Left ventricle myocardium superior (tissue), 1 donor: ENCODE results near the gene FOXP1. TPM values are rescaled to one million over a fixed set of nuclear protein-coding genes. Genes with fewer than 3 reads are reported as not detected.

Source experiments
- ATAC-seq: fragments of 200-7000 bp; cut with Tn5 transposase; one replicate; pipeline ENCODE4 v1.9.1; 2020; ENCODE audit warnings: mild to moderate bottlenecking, moderate library complexity
- DNase-seq: peaks from one replicate; pipeline ENCODE4 v3.0.0-alpha.2; 2020
- intact Hi-C: fragments of 100-400 bp; cut with micrococcal nuclease; formaldehyde crosslinking; loops from one replicate; pipeline ENCODE4 v1.11.0; 2022
- total RNA-seq: library from RNA; stranded (reverse); fragmentation: NEBNext Ultra II Directional; extraction: Animal tissue kit (Norgen Biotek cat#: 25700); gene quantifications from one replicate; pipeline ENCODE4 v1.2.1, GENCODE V29; 2021
- donor health status: DM: no; HTN: yes; CAD: no; lungs with severe emphysema.

The FOXP1 gene
- total RNA-seq, 1 donor from 2014 or later = 35.2 TPM

DNA sequence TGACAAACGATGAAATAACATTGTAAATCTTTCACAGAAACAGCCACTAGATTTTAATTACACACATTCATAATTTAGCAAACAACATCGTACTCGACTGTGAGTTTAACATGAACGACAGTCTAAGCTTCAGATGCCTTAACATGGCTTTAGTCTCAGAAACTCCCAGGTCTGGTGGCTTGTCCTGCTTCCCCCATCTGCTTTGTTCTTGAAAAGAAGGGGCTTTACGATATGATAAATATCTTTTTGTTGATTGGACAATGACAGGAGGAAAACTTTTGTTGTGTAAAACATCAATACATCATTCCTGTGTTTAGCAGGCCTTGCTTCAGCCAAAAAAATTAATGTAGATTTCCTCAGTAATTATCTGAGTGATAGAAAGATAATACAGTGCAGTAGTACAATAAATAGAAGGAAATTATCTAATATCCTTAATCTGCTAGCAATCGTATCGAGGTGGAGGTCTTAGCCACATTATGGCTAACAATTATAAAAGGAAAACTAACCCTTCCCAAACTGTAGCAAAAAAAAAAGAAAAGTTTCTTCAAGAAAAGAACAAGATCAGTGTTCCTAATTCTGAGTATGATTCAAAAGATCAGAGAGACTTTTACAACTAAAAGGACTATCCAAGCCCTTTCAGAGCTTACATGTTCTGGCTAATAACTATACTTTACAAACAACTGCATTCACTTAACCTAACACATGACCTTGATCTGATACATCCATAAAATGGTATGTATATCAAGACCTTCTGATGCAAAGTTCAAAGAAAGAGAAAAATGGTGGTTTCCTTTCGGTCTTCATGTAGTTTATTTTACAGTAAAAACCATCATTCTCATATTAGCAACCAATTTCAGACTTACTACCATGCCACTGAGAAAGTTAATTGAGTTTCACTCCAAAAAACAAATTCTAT, 535.7 kb downstream of the FOXP1 start:
- no peak for ATAC-seq
- DNase-seq = no peak
- intact Hi-C loops = no loop called here

GRCh38 chr3:71046791-71047190, 536.7 kb downstream of the FOXP1 start:
- no peak for DNase-seq
- intact Hi-C loops = no loop called here
- ATAC-seq = no peak

GRCh38 chr3:71045917-71046282, 537.6 kb downstream of the FOXP1 start:
- ATAC-seq (no peak), DNase-seq (no peak)
- intact Hi-C loops = no loop called here

- DNase-seq = no peak
- intact Hi-C loops = no loop called here
- no peak for ATAC-seq
Observed at GRCh38 chr3:71045212-71045916, 538.2 kb downstream of the FOXP1 start.

GRCh38 chr3:71042759-71043158, 540.8 kb downstream of the FOXP1 start:
- DNase-seq = no peak
- ATAC-seq = no peak
- intact Hi-C loops = no loop called here

DNA sequence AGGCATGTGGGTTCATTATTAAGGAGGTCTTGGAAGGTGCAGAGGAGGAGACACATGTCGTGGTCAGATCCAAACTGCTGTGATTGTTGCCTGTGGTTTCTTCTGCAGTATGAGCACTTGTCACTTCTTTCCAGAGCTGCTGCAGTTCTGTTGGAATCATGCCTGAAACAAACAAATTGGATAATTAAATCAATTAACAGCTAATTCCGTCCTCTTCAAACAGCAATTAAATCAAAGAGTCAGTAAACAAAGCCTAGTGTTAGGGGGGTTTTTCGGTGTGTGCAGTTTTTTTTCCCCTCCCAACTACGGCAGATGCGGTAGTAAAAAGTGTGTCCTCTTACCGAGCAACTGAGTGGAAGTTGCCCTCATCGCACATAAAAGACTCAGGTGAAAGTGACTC, 542.2 kb downstream of the FOXP1 start:
- no peak for DNase-seq
- ATAC-seq = no peak
- intact Hi-C loops = no loop called here

GRCh38 chr3:71039332-71039731, 544.2 kb downstream of the FOXP1 start:
- DNase-seq (no peak), ATAC-seq (no peak)
- intact Hi-C loops = no loop called here

DNA sequence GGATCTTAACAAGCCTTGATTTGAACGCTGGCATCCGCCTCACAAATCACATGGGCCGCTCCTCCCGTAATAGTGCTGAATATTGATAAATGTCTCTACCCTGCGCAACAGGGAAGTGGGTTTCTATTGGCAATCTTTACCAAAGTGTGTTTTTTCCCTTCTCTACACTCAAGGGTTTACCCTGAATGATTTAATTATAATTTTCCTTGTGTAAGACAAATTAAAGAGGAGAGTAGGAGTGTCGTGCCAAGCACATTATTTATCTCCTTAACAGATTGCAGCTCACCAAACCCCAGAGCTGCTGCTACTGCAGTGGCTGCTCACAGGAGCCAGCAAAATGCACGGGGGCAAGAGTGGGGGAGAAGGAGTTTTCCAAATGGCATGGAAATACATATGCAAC, 545.8 kb downstream of the FOXP1 start:
- DNase-seq = no peak
- intact Hi-C loops = no loop called here
- no peak for ATAC-seq

- ATAC-seq (no peak), DNase-seq (no peak)
- intact Hi-C loops = no loop called here
Observed at GRCh38 chr3:71035886-71036285, 547.6 kb downstream of the FOXP1 start.

GRCh38 chr3:71035314-71035713, 548.2 kb downstream of the FOXP1 start:
- ATAC-seq (no peak), DNase-seq (no peak)
- intact Hi-C loops = no loop called here

- intact Hi-C loops = no loop called here
- ATAC-seq = no peak
- DNase-seq = no peak
Observed at GRCh38 chr3:71033681-71034220, 549.8 kb downstream of the FOXP1 start.

- DNase-seq (peak; percentile 44), ATAC-seq (peak; percentile 65)
- intact Hi-C loops = no loop called here
Observed at GRCh38 chr3:71031914-71032521, 551.5 kb downstream of the FOXP1 start.

DNA sequence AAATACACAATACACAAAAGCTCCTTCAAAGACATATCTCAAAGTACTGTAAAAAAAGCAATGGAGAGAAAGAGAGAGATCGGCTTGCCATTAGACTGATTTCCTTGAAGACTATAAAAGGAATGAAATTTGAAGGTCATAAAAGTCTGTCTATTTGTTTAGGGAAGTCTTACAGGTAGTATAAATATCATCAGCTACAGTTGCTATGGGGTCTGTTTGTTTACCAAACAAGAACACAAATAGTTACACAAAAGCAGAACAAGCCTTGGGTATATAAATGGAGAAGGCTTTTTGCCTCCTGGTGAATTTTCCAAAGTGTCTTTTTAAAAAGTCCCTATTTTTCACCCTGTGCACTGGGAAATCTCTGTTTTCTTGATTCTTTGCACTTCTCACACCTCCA, 552.3 kb downstream of the FOXP1 start:
- no peak for DNase-seq
- no peak for ATAC-seq
- intact Hi-C loops = no loop called here

- ATAC-seq (no peak), DNase-seq (no peak)
- intact Hi-C loops = no loop called here
Observed at GRCh38 chr3:71030748-71031147, 552.8 kb downstream of the FOXP1 start.

DNA sequence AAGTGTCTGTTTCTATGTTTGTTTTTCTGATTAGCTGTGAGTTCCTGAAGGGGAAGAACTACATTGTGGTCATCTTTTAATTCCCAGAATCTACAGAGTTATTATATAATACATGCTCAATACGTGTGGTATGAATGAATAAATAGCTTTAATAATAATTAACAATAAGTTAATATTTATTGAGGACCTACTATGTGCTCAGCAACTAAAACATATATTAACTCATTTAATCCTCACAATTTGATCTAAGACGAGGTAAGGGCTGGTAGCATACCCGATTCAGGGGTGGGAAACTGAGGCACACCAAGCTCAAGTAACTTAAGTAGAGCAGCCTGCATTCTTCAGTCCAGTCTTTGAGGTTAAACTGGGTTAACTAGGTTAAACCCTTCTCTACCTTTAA, 553.8 kb downstream of the FOXP1 start:
- intact Hi-C loops = no loop called here
- ATAC-seq = no peak
- no peak for DNase-seq

DNA sequence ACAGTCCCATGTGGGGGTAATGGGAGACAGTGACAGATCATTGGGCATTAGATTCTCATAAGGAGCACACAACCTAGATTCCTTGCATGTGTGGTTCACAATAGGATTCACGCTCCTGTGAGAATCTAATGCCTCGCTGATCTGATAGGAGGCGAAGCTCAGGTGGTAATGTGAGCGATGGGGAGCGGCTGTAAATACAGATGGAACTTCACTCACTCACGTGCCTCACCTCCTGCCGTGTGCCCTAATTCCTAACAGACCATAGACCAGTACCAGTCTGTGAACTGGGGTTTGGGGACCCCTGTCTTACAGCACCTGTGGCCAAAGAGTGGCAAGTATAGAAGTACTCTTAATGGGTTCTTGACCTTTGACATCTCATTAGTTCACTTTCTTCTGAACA, 554.7 kb downstream of the FOXP1 start:
- ATAC-seq = no peak
- intact Hi-C loops = no loop called here
- DNase-seq = no peak

GRCh38 chr3:71028184-71028583, 555.3 kb downstream of the FOXP1 start:
- no peak for DNase-seq
- ATAC-seq = no peak
- intact Hi-C loops = no loop called here

DNA sequence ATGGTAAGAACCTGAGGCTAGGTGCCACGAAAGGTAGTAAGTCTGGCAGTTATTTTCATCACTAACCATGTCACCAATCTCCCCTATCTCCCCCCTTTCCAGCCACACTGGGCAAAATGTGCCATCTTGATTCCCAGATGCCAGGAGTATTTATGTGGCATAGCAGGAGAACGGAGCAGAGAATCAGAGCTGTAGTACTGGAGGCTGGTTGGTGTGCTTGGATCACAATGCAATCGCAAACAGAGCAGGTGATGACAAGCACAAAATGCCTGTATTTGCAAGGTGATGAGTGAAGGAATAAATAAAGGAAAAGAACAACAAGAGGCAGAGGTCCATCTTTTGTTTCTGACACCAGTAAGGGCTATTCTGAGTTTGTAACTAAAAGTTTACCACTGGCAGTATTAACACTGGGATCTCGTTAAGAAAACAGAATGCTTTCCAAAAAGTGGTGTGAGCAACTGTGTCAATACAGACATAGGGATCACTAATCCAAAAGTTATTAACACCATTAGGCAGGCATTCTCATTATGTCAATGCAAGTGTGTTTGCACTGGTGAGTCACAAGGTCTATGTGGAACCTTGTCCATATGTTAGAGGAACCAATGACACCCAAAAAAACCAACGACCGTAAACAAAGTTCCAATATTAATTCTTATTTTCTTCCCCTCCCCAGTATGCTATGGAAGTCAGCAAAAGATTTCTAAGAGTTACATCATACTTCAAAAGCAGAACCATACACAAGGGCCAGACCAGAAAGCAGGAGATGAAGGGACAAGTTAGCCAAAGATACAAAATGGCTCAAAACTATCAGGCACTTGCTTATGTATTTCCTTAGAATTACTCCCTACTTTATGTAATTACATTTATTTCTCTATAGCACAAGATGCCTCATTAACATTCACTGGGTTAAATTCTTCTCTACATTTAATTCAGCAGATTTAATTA, 556.6 kb downstream of the FOXP1 start:
- ATAC-seq (peak; percentile 79), DNase-seq (no peak)
- intact Hi-C loops = no loop called here

- ATAC-seq (no peak), DNase-seq (no peak)
- intact Hi-C loops = no loop called here
Observed at GRCh38 chr3:71025516-71025915, 558.0 kb downstream of the FOXP1 start.
